ENCODE data around the gene TFAP2C. TPM values are rescaled to one million over a fixed set of nuclear protein-coding genes. Genes with fewer than 3 reads are reported as not detected.

The TFAP2C gene
- total and polyA plus RNA-seq, 10 of the 15 experiments (the other 5 are each of a cell fraction or from before 2014, with no cell fraction given) = 0.49 TPM; not detected in 9

- H3K4me1 ChIP-seq (ENCODE audit: control insufficient read depth, insufficient read depth, low read length) = no peaks in the 10 kb centered on the region
- in situ Hi-C loops (cut with MboI) (no loop called here), intact Hi-C loops (cut with micrococcal nuclease; ENCODE audit: unreplicated experiment) (no loop called here)
- no peaks in the 10 kb centered on the region for H4K20me1 ChIP-seq (ENCODE audit: control insufficient read depth, insufficient read depth)
- H3K79me2 ChIP-seq (ENCODE audit: control insufficient read depth, insufficient read depth, low read length) = no peaks in the 10 kb centered on the region
- H2AFZ ChIP-seq (ENCODE audit: control insufficient read depth, low read depth, low read length) = no peak overlapping the region
- no peak overlapping the region for H3K4me2 ChIP-seq (ENCODE audit: control insufficient read depth, insufficient read depth)
- DNase-seq (ENCODE audit: low read depth, low spot score) = no peak
- no peaks in the 10 kb centered on the region; a peak in 1 of 4 replicates for H3K27me3 ChIP-seq (replicated peaks in 1 of 2; ENCODE audit: control insufficient read depth in 2 of 2, insufficient read depth in 2 of 2, low read length in 1 of 2)
- FAIRE-seq = no peak
- H3K9ac ChIP-seq (ENCODE audit: control insufficient read depth, insufficient read depth, low read length) = no peak overlapping the region
- RAD21 ChIA-PET (ENCODE audit: unreplicated experiment) = no interaction called here
- no peaks in the 10 kb centered on the region for H3K9me3 ChIP-seq (replicated peaks; ENCODE audit: control insufficient read depth, insufficient read depth, low read length)
- CTCF ChIA-PET = no interaction called here
- POLR2A ChIA-PET = no interaction called here
- H3K27ac ChIP-seq (ENCODE audit: control insufficient read depth, insufficient read depth) = no peak overlapping the region
- no TSS peak for BruUV-seq (replicated peaks)
- WGBS (ENCODE audit: insufficient coverage, insufficient replicate concordance, low lambda C conversion rate, missing lambda C conversion rate) = 17% methylated on average over 6 of the region's 6 CpGs
- ATAC-seq = no peak
- H3K36me3 ChIP-seq (ENCODE audit: control insufficient read depth in 2 of 2, insufficient read depth in 2 of 2, low read length in 1 of 2) = no peaks in the 10 kb centered on the region
- SMC1A ChIA-PET (ENCODE audit: uncharacterized antibody, unreplicated experiment) = no interaction called here
- no peak overlapping the region for H3K4me3 ChIP-seq
- TF ChIP-seq KLF5 (IDR thresholded peaks at IDR 0.05; ENCODE audit: partially characterized antibody) = no peak
- TF ChIP-seq, protein P1, sequence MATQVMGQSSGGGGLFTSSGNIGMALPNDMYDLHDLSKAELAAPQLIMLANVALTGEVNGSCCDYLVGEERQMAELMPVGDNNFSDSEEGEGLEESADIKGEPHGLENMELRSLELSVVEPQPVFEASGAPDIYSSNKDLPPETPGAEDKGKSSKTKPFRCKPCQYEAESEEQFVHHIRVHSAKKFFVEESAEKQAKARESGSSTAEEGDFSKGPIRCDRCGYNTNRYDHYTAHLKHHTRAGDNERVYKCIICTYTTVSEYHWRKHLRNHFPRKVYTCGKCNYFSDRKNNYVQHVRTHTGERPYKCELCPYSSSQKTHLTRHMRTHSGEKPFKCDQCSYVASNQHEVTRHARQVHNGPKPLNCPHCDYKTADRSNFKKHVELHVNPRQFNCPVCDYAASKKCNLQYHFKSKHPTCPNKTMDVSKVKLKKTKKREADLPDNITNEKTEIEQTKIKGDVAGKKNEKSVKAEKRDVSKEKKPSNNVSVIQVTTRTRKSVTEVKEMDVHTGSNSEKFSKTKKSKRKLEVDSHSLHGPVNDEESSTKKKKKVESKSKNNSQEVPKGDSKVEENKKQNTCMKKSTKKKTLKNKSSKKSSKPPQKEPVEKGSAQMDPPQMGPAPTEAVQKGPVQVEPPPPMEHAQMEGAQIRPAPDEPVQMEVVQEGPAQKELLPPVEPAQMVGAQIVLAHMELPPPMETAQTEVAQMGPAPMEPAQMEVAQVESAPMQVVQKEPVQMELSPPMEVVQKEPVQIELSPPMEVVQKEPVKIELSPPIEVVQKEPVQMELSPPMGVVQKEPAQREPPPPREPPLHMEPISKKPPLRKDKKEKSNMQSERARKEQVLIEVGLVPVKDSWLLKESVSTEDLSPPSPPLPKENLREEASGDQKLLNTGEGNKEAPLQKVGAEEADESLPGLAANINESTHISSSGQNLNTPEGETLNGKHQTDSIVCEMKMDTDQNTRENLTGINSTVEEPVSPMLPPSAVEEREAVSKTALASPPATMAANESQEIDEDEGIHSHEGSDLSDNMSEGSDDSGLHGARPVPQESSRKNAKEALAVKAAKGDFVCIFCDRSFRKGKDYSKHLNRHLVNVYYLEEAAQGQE (IDR thresholded peaks at IDR 0.05; ENCODE audit: low read depth, low read length) = no peak
- TF ChIP-seq NFIC (IDR thresholded peaks at IDR 0.05; ENCODE audit: low read depth, low read length) = no peak
- no peak for TF ChIP-seq SREBF1 (IDR thresholded peaks at IDR 0.05; ENCODE audit: low read length)
- no peak for TF ChIP-seq POLR2AphosphoS2 (IDR thresholded peaks at IDR 0.05; ENCODE audit: low read depth, low read length)
- TF ChIP-seq, protein P2, sequence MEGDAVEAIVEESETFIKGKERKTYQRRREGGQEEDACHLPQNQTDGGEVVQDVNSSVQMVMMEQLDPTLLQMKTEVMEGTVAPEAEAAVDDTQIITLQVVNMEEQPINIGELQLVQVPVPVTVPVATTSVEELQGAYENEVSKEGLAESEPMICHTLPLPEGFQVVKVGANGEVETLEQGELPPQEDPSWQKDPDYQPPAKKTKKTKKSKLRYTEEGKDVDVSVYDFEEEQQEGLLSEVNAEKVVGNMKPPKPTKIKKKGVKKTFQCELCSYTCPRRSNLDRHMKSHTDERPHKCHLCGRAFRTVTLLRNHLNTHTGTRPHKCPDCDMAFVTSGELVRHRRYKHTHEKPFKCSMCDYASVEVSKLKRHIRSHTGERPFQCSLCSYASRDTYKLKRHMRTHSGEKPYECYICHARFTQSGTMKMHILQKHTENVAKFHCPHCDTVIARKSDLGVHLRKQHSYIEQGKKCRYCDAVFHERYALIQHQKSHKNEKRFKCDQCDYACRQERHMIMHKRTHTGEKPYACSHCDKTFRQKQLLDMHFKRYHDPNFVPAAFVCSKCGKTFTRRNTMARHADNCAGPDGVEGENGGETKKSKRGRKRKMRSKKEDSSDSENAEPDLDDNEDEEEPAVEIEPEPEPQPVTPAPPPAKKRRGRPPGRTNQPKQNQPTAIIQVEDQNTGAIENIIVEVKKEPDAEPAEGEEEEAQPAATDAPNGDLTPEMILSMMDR (IDR thresholded peaks at IDR 0.05 in 2 of 3, conservative IDR thresholded peaks at IDR 0.05 in 1 of 3; ENCODE audit: control insufficient read depth in 2 of 3, extremely low read depth in 1 of 3, insufficient read depth in 1 of 3, low read depth in 3 of 3, low read length in 3 of 3) = no peak
- TF ChIP-seq SREBF2 (IDR thresholded peaks at IDR 0.05; ENCODE audit: low read length) = no peak
- no peak for TF ChIP-seq BCL11A (IDR thresholded peaks at IDR 0.05; ENCODE audit: low read depth, low read length)
- no peak for TF ChIP-seq RAD51 (IDR thresholded peaks at IDR 0.05)
- TF ChIP-seq, protein P3, sequence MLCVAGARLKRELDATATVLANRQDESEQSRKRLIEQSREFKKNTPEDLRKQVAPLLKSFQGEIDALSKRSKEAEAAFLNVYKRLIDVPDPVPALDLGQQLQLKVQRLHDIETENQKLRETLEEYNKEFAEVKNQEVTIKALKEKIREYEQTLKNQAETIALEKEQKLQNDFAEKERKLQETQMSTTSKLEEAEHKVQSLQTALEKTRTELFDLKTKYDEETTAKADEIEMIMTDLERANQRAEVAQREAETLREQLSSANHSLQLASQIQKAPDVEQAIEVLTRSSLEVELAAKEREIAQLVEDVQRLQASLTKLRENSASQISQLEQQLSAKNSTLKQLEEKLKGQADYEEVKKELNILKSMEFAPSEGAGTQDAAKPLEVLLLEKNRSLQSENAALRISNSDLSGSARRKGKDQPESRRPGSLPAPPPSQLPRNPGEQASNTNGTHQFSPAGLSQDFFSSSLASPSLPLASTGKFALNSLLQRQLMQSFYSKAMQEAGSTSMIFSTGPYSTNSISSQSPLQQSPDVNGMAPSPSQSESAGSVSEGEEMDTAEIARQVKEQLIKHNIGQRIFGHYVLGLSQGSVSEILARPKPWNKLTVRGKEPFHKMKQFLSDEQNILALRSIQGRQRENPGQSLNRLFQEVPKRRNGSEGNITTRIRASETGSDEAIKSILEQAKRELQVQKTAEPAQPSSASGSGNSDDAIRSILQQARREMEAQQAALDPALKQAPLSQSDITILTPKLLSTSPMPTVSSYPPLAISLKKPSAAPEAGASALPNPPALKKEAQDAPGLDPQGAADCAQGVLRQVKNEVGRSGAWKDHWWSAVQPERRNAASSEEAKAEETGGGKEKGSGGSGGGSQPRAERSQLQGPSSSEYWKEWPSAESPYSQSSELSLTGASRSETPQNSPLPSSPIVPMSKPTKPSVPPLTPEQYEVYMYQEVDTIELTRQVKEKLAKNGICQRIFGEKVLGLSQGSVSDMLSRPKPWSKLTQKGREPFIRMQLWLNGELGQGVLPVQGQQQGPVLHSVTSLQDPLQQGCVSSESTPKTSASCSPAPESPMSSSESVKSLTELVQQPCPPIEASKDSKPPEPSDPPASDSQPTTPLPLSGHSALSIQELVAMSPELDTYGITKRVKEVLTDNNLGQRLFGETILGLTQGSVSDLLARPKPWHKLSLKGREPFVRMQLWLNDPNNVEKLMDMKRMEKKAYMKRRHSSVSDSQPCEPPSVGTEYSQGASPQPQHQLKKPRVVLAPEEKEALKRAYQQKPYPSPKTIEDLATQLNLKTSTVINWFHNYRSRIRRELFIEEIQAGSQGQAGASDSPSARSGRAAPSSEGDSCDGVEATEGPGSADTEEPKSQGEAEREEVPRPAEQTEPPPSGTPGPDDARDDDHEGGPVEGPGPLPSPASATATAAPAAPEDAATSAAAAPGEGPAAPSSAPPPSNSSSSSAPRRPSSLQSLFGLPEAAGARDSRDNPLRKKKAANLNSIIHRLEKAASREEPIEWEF (IDR thresholded peaks at IDR 0.05; ENCODE audit: insufficient replicate concordance, low read depth, low read length) = no peak
- no peak for TF ChIP-seq IKZF2 (IDR thresholded peaks at IDR 0.05)
- TF ChIP-seq, protein P4, sequence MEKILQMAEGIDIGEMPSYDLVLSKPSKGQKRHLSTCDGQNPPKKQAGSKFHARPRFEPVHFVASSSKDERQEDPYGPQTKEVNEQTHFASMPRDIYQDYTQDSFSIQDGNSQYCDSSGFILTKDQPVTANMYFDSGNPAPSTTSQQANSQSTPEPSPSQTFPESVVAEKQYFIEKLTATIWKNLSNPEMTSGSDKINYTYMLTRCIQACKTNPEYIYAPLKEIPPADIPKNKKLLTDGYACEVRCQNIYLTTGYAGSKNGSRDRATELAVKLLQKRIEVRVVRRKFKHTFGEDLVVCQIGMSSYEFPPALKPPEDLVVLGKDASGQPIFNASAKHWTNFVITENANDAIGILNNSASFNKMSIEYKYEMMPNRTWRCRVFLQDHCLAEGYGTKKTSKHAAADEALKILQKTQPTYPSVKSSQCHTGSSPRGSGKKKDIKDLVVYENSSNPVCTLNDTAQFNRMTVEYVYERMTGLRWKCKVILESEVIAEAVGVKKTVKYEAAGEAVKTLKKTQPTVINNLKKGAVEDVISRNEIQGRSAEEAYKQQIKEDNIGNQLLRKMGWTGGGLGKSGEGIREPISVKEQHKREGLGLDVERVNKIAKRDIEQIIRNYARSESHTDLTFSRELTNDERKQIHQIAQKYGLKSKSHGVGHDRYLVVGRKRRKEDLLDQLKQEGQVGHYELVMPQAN (conservative IDR thresholded peaks at IDR 0.05) = no peak
- no peak for TF ChIP-seq MTA3 (IDR thresholded peaks at IDR 0.05; ENCODE audit: borderline replicate concordance, low read length)
Observed at GRCh38 chr20:56610098-56610497, 19.0 kb upstream of the TFAP2C start.

All from GM12878 (cell line).